Naive thymus-derived CD4-positive, alpha-beta T cell (primary cell): ENCODE data around the gene ALPL. TPM values are rescaled to one million over a fixed set of nuclear protein-coding genes. Genes with fewer than 3 reads are reported as not detected.
A peak's percentile ranks its signal among the peaks of the same experiment; 100 is the strongest.

Experiments
- ATAC-seq: fragments of 150-1000 bp; cut with Tn5 transposase; 2 replicates; pipeline ENCODE4 v1.10.0; 2021; ENCODE audit warnings: mild to moderate bottlenecking, moderate library complexity
- CTCF ChIA-PET: fragments of 350-600 bp; sonication (Branson Sonifier 250); formaldehyde crosslinking; loops from one replicate; lab custom pipeline; 2021; ENCODE audit warnings: antibody characterized with exemption; lab: Charles Lee
- POLR2A ChIA-PET: fragments of 350-600 bp; sonication (Branson Sonifier 250); formaldehyde crosslinking; loops from one replicate; lab custom pipeline; 2021; ENCODE audit warnings: antibody characterized with exemption, inconsistent platforms; lab: Charles Lee
- DNase-seq, 9 donors: peaks; one replicate each; pipeline versions ENCODE4 v3.0.0 to v3.0.0-alpha.2; 2020 to 2022; ENCODE audit warnings: mixed read lengths in 1 of 9
- H3K27ac ChIP-seq: one replicate; pipeline ENCODE4 v1.7.0; 2013; ENCODE audit warnings: mild to moderate bottlenecking, low read depth, low read length, moderate library complexity
- H3K27me3 ChIP-seq, 2 donors: one replicate each; pipeline ENCODE4 v1.7.0; 2013; ENCODE audit warnings: low read length in 2 of 2, mild to moderate bottlenecking in 2 of 2, moderate library complexity in 2 of 2; ENCODE audit not compliant: control insufficient read depth in 2 of 2, insufficient read depth in 2 of 2
- H3K36me3 ChIP-seq, 3 experiments: 1 replicate in 2 of 3; 2 replicates in 1 of 3; pipeline ENCODE4 v1.7.0; 2013; ENCODE audit warnings: low read length in 3 of 3, mild to moderate bottlenecking in 3 of 3, moderate library complexity in 1 of 3; ENCODE audit not compliant: insufficient read depth in 3 of 3, control insufficient read depth in 2 of 3
- H3K4me1 ChIP-seq, 2 donors: one replicate each; pipeline ENCODE4 v1.7.0; 2013; ENCODE audit warnings: low read length in 2 of 2, mild to moderate bottlenecking in 2 of 2, moderate library complexity in 1 of 2; ENCODE audit not compliant: control insufficient read depth in 2 of 2, insufficient read depth in 2 of 2
- H3K4me3 ChIP-seq: 2 replicates; pipeline ENCODE4 v1.7.0; 2013; ENCODE audit warnings: mild to moderate bottlenecking, low read length
- H3K9me3 ChIP-seq, 3 experiments: 1 replicate in 2 of 3; 2 replicates in 1 of 3; pipeline ENCODE4 v1.7.0; 2013; ENCODE audit warnings: low read length in 3 of 3; ENCODE audit not compliant: control insufficient read depth in 2 of 3
- H3K27ac Mint-ChIP-seq, 9 donors: one replicate each; pipeline ENCODE4 v1.8.0; 2020 to 2022; ENCODE audit warnings: mixed read lengths in 9 of 9, mild to moderate bottlenecking in 8 of 9, moderate library complexity in 5 of 9, inconsistent platforms in 2 of 9
- H3K27me3 Mint-ChIP-seq, 5 donors: one replicate each; pipeline ENCODE4 v1.8.0; 2021 to 2022; ENCODE audit warnings: mixed read lengths in 5 of 5, mild to moderate bottlenecking in 1 of 5
- H3K36me3 Mint-ChIP-seq, 5 donors: one replicate each; pipeline ENCODE4 v1.8.0; 2020 to 2022; ENCODE audit warnings: mixed read lengths in 5 of 5, mild to moderate bottlenecking in 3 of 5, inconsistent platforms in 1 of 5
- H3K4me1 Mint-ChIP-seq, 7 donors: one replicate each; pipeline ENCODE4 v1.8.0; 2020 to 2022; ENCODE audit warnings: mixed read lengths in 7 of 7, mild to moderate bottlenecking in 3 of 7, inconsistent platforms in 1 of 7
- H3K4me3 Mint-ChIP-seq, 10 donors: one replicate each; pipeline ENCODE4 v1.8.0; 2020 to 2022; ENCODE audit warnings: mild to moderate bottlenecking in 10 of 10, mixed read lengths in 10 of 10, moderate library complexity in 6 of 10, inconsistent platforms in 2 of 10
- H3K9me3 Mint-ChIP-seq, 11 donors: one replicate each; pipeline ENCODE4 v1.8.0; 2020 to 2022; ENCODE audit warnings: mixed read lengths in 11 of 11, mild to moderate bottlenecking in 4 of 11, inconsistent platforms in 1 of 11, moderate library complexity in 1 of 11
- intact Hi-C, 2 donors: fragments of 100-400 bp; cut with micrococcal nuclease; formaldehyde crosslinking; loops; one replicate each; pipeline ENCODE4 v1.15.1; 2023
- polyA plus RNA-seq, 2 donors: library from polyadenylated mRNA; unstranded; fragments of 300-500 nt; fragmentation: Illumina TruSeq; gene quantifications; one replicate each; pipeline ENCODE4 v1.2.3, GENCODE V29; 2021
- total RNA-seq, 6 experiments: library from RNA in 5 of 6; stranded (reverse) in 5 of 6; gene quantifications; 1 replicate in 5 of 6; 2 replicates in 1 of 6; pipeline ENCODE4 v1.2.3 and lab custom pipeline; 2021 to 2026

The ALPL gene
- total and polyA plus RNA-seq, 7 experiments from 2014 or later = not detected

- Histone ChIP-seq H3K4me1 (no peaks in the 10 kb centered on the region), H3K27me3 (no peaks in the 10 kb centered on the region), H3K4me3 (no peak overlapping the region), H3K9me3 (no peaks in the 10 kb centered on the region), H3K27ac (no peak overlapping the region), H3K36me3 (no peaks in the 10 kb centered on the region)
- H3K27me3 Mint-ChIP-seq = peaks cover 5 to 27% (median 11%) of the 10 kb centered on the region in 5 donors
- no peaks in the 10 kb centered on the region for H3K9me3 Mint-ChIP-seq
- no peaks in the 10 kb centered on the region for H3K4me1 Mint-ChIP-seq
- no peak for ATAC-seq
- no peak for DNase-seq
- peak overlapping the region in 1 of 9 donors; percentile 72 for H3K27ac Mint-ChIP-seq
- no peaks in the 10 kb centered on the region for H3K36me3 Mint-ChIP-seq
- H3K4me3 Mint-ChIP-seq = no peak overlapping the region
- intact Hi-C loops = no loop called here
- CTCF ChIA-PET = no interaction called here
- POLR2A ChIA-PET = no interaction called here
Measured at GRCh38 chr1:21576798-21577187, 67.6 kb downstream of the ALPL start.

- Histone ChIP-seq H3K27ac (no peak overlapping the region), H3K36me3 (no peaks in the 10 kb centered on the region), H3K4me3 (no peak overlapping the region), H3K9me3 (no peaks in the 10 kb centered on the region), H3K4me1 (no peaks in the 10 kb centered on the region), H3K27me3 (no peaks in the 10 kb centered on the region)
- ATAC-seq = no peak
- Mint-ChIP-seq H3K27me3 (peaks cover 5 to 27% (median 11%) of the 10 kb centered on the region in 5 donors), H3K27ac (no peak overlapping the region), H3K4me1 (no peaks in the 10 kb centered on the region), H3K36me3 (no peaks in the 10 kb centered on the region), H3K4me3 (no peak overlapping the region), H3K9me3 (no peaks in the 10 kb centered on the region)
- intact Hi-C loops = no loop called here
- ChIA-PET POLR2A (no interaction called here), CTCF (no interaction called here)
- no peak for DNase-seq
Measured at GRCh38 chr1:21577324-21577723, 68.1 kb downstream of the ALPL start.

DNA sequence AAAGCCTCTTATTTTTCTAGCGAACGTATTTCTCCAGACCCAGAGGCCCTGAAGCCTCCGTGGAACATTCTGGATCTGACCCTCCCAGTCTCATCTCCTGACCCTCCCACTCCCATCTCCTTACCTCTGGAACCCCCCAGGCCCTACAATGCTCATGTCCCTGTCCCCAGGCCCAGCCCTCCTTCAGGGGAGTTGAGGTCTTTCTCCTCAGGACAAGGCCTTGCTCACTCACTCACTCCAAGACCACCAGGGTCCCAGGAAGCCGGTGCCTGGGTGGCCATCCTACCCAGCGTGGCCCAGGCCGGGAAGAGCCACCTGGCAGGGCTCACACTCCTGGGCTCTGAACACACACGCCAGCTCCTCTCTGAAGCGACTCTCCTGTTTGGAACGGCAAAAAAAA, 68.7 kb downstream of the ALPL start:
- Histone ChIP-seq H3K36me3 (no peaks in the 10 kb centered on the region), H3K27ac (no peak overlapping the region), H3K4me3 (no peak overlapping the region), H3K27me3 (no peaks in the 10 kb centered on the region), H3K4me1 (no peaks in the 10 kb centered on the region), H3K9me3 (no peaks in the 10 kb centered on the region)
- no peaks in the 10 kb centered on the region for H3K9me3 Mint-ChIP-seq
- ChIA-PET CTCF (no interaction called here), POLR2A (no interaction called here)
- ATAC-seq (no peak), DNase-seq (no peak)
- H3K36me3 Mint-ChIP-seq = no peaks in the 10 kb centered on the region
- intact Hi-C loops = no loop called here
- H3K4me1 Mint-ChIP-seq = no peaks in the 10 kb centered on the region
- no peak overlapping the region for H3K27ac Mint-ChIP-seq
- H3K4me3 Mint-ChIP-seq = no peak overlapping the region
- peaks cover 8 to 27% (median 10%) of the 10 kb centered on the region in 5 donors for H3K27me3 Mint-ChIP-seq

DNA sequence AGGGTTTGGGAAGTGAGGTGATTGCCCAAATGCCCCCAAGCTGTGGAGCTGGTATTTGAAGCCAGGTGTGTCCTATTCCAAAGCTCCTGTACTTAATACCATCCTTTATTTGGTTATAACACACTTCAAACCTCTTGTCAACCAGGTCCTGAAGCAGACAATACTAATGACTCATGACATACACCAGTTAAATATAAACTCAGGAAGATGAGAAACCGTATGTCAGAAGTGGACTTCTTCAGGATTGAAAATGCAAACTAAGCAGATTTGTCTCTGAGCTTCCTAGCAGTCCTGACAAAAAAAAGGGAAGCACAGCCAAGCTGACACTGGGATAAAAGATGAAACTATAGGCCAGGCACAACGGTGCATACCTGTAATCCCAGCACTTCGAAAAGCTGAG, 70.6 kb downstream of the ALPL start:
- Histone ChIP-seq H3K36me3 (no peaks in the 10 kb centered on the region), H3K4me1 (no peaks in the 10 kb centered on the region), H3K9me3 (no peaks in the 10 kb centered on the region), H3K27ac (no peak overlapping the region), H3K4me3 (no peak overlapping the region), H3K27me3 (no peaks in the 10 kb centered on the region)
- H3K4me1 Mint-ChIP-seq = no peaks in the 10 kb centered on the region
- H3K4me3 Mint-ChIP-seq = no peak overlapping the region
- DNase-seq = no peak
- ChIA-PET POLR2A (no interaction called here), CTCF (no interaction called here)
- ATAC-seq = no peak
- no peak overlapping the region for H3K27ac Mint-ChIP-seq
- intact Hi-C loops = no loop called here
- no peaks in the 10 kb centered on the region for H3K9me3 Mint-ChIP-seq
- peaks cover 0 to 15% (median 4%) of the 10 kb centered on the region in 5 donors for H3K27me3 Mint-ChIP-seq
- no peaks in the 10 kb centered on the region for H3K36me3 Mint-ChIP-seq

GRCh38 chr1:21584096-21584495, 74.9 kb downstream of the ALPL start:
- H3K9me3 ChIP-seq = no peaks in the 10 kb centered on the region
- H3K27me3 Mint-ChIP-seq = peaks cover 2 to 25% (median 9%) of the 10 kb centered on the region in 5 donors
- H3K27ac Mint-ChIP-seq = no peak overlapping the region
- H3K9me3 Mint-ChIP-seq = no peaks in the 10 kb centered on the region
- H3K4me3 Mint-ChIP-seq = no peak overlapping the region
- POLR2A ChIA-PET = no interaction called here
- intact Hi-C loops = no loop called here
- no peak for DNase-seq
- H3K27ac ChIP-seq = no peak overlapping the region
- no peaks in the 10 kb centered on the region for H3K36me3 ChIP-seq
- H3K4me3 ChIP-seq = no peak overlapping the region
- H3K27me3 ChIP-seq = no peaks in the 10 kb centered on the region
- no peak for ATAC-seq
- no peaks in the 10 kb centered on the region for H3K4me1 ChIP-seq
- CTCF ChIA-PET = no interaction called here
- no peaks in the 10 kb centered on the region for H3K4me1 Mint-ChIP-seq
- no peaks in the 10 kb centered on the region for H3K36me3 Mint-ChIP-seq

DNA sequence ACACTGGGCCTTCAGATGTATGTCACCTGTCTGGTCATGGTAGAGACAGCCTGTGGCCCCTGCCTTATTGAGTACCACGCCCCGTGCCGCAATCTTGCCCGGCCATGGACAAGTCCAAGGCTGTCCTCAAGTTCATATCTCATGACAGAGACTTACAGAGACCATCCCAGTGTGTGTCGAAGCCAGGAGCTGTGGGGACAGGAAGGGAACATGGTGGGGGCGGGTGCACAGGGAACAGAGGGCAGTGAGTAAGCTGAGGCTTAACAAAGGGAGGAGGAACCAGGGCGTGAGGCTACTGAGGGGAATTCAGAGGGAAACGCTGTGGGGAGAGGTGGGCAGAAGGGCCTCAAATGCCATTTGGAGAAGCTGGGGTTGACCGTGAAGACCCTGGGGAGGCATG, 75.8 kb downstream of the ALPL start:
- POLR2A ChIA-PET = interaction anchor here (0.5 kb wide), 1 partner anchor 493 kb away, joined by 3 read pairs; no protein-coding TSS in a partner anchor
- no peaks in the 10 kb centered on the region for H3K9me3 Mint-ChIP-seq
- CTCF ChIA-PET = no interaction called here
- H3K36me3 Mint-ChIP-seq = no peaks in the 10 kb centered on the region
- intact Hi-C loops = no loop called here
- Histone ChIP-seq H3K27ac (no peak overlapping the region), H3K27me3 (no peaks in the 10 kb centered on the region), H3K9me3 (no peaks in the 10 kb centered on the region), H3K4me3 (no peak overlapping the region), H3K36me3 (no peaks in the 10 kb centered on the region), H3K4me1 (no peaks in the 10 kb centered on the region)
- no peak overlapping the region for H3K4me3 Mint-ChIP-seq
- no peak overlapping the region for H3K27ac Mint-ChIP-seq
- peaks cover 2 to 26% (median 9%) of the 10 kb centered on the region in 5 donors for H3K27me3 Mint-ChIP-seq
- DNase-seq (no peak), ATAC-seq (no peak)
- no peaks in the 10 kb centered on the region for H3K4me1 Mint-ChIP-seq

DNA sequence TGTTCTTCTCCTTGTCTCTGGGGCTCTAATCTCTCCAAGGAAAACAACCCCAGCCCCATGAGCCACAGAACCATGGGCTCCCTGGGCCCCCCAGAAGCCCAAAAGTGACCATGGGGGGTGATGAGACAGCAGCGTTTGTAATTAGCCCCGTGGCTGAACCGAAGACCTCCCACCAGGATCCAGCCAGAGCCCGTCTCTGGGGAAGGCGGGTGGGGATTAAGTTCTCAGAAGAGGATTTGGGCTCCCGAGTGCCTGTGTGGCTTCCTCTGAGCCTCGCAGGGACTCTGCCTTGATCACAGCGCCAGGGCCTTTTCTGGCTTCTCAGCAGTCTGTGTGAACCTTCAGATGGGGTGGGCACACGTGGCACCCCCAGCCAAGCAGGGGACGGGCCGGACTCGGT, 77.0 kb downstream of the ALPL start:
- ChIA-PET POLR2A (no interaction called here), CTCF (no interaction called here)
- H3K4me3 Mint-ChIP-seq = no peak overlapping the region
- Histone ChIP-seq H3K9me3 (no peaks in the 10 kb centered on the region), H3K4me3 (no peak overlapping the region), H3K27me3 (no peaks in the 10 kb centered on the region), H3K27ac (no peak overlapping the region), H3K36me3 (no peaks in the 10 kb centered on the region), H3K4me1 (no peaks in the 10 kb centered on the region)
- intact Hi-C loops = no loop called here
- no peak for DNase-seq
- H3K27me3 Mint-ChIP-seq = peaks cover 4 to 26% (median 9%) of the 10 kb centered on the region in 5 donors
- no peak overlapping the region for H3K27ac Mint-ChIP-seq
- H3K9me3 Mint-ChIP-seq = no peaks in the 10 kb centered on the region
- no peaks in the 10 kb centered on the region for H3K36me3 Mint-ChIP-seq
- ATAC-seq = no peak
- peaks cover 0 to 8% (median 0%) of the 10 kb centered on the region in 7 donors for H3K4me1 Mint-ChIP-seq
